SU-DHL-6 (cell line): ENCODE data around the gene SRRM3.

Experiments used
- EZH2phosphoT487 ChIP-seq: fragments of 200-600 bp; sonication (generic), shearing (Covaris generic); conservative IDR thresholded peaks from 2 replicates; pipeline ENCODE4 v1.6.1; 2018; ENCODE audit warnings: mild to moderate bottlenecking, antibody characterized with exemption, low read length, moderate library complexity, mixed read lengths
- TF ChIP-seq, protein P1 (sequence below): fragments of 200-600 bp; sonication (generic); IDR thresholded peaks from one replicate; pipeline ENCODE4 v1.5.1; 2017; ENCODE audit warnings: antibody characterized with exemption, mild to moderate bottlenecking, low read length, moderate library complexity; ENCODE audit not compliant: insufficient read depth, poor library complexity, severe bottlenecking

DNA sequence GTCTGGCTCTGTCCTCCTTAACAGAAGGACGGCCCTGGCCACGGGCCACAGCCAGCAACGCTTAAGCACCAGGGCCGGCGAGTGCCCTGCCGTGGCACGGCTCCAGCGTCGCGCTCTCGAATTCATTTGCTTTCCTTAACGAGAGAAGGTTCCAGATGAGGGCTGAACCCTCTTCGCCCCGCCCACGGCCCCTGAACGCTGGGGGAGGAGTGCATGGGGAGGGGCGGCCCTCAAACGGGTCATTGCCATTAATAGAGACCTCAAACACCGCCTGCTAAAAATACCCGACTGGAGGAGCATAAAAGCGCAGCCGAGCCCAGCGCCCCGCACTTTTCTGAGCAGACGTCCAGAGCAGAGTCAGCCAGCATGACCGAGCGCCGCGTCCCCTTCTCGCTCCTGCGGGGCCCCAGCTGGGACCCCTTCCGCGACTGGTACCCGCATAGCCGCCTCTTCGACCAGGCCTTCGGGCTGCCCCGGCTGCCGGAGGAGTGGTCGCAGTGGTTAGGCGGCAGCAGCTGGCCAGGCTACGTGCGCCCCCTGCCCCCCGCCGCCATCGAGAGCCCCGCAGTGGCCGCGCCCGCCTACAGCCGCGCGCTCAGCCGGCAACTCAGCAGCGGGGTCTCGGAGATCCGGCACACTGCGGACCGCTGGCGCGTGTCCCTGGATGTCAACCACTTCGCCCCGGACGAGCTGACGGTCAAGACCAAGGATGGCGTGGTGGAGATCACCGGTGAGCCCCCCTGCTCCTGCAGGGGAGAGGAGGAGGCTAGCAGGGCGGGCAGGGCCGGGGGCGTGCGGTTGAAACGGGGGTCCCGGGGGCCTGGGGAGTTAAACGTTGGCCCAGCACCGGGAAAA, 100.9 kb downstream of the SRRM3 start, which contains the start of gene HSPB1:
- TF ChIP-seq, protein P1, sequence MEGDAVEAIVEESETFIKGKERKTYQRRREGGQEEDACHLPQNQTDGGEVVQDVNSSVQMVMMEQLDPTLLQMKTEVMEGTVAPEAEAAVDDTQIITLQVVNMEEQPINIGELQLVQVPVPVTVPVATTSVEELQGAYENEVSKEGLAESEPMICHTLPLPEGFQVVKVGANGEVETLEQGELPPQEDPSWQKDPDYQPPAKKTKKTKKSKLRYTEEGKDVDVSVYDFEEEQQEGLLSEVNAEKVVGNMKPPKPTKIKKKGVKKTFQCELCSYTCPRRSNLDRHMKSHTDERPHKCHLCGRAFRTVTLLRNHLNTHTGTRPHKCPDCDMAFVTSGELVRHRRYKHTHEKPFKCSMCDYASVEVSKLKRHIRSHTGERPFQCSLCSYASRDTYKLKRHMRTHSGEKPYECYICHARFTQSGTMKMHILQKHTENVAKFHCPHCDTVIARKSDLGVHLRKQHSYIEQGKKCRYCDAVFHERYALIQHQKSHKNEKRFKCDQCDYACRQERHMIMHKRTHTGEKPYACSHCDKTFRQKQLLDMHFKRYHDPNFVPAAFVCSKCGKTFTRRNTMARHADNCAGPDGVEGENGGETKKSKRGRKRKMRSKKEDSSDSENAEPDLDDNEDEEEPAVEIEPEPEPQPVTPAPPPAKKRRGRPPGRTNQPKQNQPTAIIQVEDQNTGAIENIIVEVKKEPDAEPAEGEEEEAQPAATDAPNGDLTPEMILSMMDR = no peak
- 0 out of 2 replicates have a peak, but pooled peaks have one; percentile 68 for TF ChIP-seq EZH2phosphoT487
